Measurements from ENCODE around the gene NPIPA7.
"Not testable (repeated sequence)": the region's sequence is repeated elsewhere in the genome, so short reads cannot be mapped to it uniquely, and the experiment has no call there.

GRCh38 chr16:16371136-16371735 lies 7.7 kb upstream of the NPIPA7 start:
- TF ChIP-seq, protein P1, sequence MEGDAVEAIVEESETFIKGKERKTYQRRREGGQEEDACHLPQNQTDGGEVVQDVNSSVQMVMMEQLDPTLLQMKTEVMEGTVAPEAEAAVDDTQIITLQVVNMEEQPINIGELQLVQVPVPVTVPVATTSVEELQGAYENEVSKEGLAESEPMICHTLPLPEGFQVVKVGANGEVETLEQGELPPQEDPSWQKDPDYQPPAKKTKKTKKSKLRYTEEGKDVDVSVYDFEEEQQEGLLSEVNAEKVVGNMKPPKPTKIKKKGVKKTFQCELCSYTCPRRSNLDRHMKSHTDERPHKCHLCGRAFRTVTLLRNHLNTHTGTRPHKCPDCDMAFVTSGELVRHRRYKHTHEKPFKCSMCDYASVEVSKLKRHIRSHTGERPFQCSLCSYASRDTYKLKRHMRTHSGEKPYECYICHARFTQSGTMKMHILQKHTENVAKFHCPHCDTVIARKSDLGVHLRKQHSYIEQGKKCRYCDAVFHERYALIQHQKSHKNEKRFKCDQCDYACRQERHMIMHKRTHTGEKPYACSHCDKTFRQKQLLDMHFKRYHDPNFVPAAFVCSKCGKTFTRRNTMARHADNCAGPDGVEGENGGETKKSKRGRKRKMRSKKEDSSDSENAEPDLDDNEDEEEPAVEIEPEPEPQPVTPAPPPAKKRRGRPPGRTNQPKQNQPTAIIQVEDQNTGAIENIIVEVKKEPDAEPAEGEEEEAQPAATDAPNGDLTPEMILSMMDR (IDR thresholded peaks at IDR 0.05), result not testable (repeated sequence)
- not testable (repeated sequence) for TF ChIP-seq ZFX (IDR thresholded peaks at IDR 0.05; ENCODE audit: borderline replicate concordance)

All from 22Rv1 (cell line).